Mesendoderm (in vitro differentiated cells): Measurements from ENCODE around the gene APOA1.

Experiments
- DNase-seq: peaks from one replicate; pipeline ENCODE4 v3.0.0; 2013
- H2AK5ac ChIP-seq: 2 replicates; pipeline ENCODE4 v1.6.1; 2013; ENCODE audit warnings: low read length, inconsistent platforms
- H2BK120ac ChIP-seq: 2 replicates; pipeline ENCODE4 v1.6.1; 2013; ENCODE audit warnings: low read depth, mild to moderate bottlenecking, low read length, moderate library complexity, mixed read lengths
- H2BK15ac ChIP-seq: replicated peaks from 2 replicates; pipeline ENCODE4 v1.6.1; 2013; ENCODE audit warnings: low read depth, mild to moderate bottlenecking, moderate library complexity
- H2BK5ac ChIP-seq: 2 replicates; pipeline ENCODE4 v1.6.1; 2013; ENCODE audit warnings: low read length, inconsistent platforms
- H3K18ac ChIP-seq: 2 replicates; pipeline ENCODE4 v1.6.1; 2013; ENCODE audit warnings: mild to moderate bottlenecking, low read length, mixed read lengths
- H3K23ac ChIP-seq: one replicate; pipeline ENCODE4 v1.6.1; 2013; ENCODE audit warnings: low read length
- H3K27ac ChIP-seq: 2 replicates; pipeline ENCODE4 v1.5.1; 2013; ENCODE audit warnings: low read depth, mild to moderate bottlenecking, inconsistent platforms, low read length, moderate library complexity
- H3K27me3 ChIP-seq: 2 replicates; pipeline ENCODE4 v1.6.1; 2013; ENCODE audit warnings: low read length, control low read depth, mild to moderate bottlenecking, inconsistent platforms; ENCODE audit not compliant: insufficient read depth, poor library complexity
- H3K36me3 ChIP-seq: 2 replicates; pipeline ENCODE4 v1.6.1; 2013; ENCODE audit warnings: low read length, inconsistent platforms; ENCODE audit not compliant: control insufficient read depth, insufficient read depth
- H3K4ac ChIP-seq: one replicate; pipeline ENCODE4 v1.6.1; 2013; ENCODE audit warnings: low read depth, mild to moderate bottlenecking, low read length, moderate library complexity
- H3K4me1 ChIP-seq: 2 replicates; pipeline ENCODE4 v1.6.1; 2013; ENCODE audit warnings: low read depth, low read length, inconsistent platforms; ENCODE audit not compliant: control insufficient read depth
- H3K4me2 ChIP-seq: 2 replicates; pipeline ENCODE4 v1.6.1; 2013; ENCODE audit warnings: low read length
- H3K4me3 ChIP-seq: 2 replicates; pipeline ENCODE4 v1.5.1; 2013; ENCODE audit warnings: mild to moderate bottlenecking, low read length
- H3K56ac ChIP-seq: one replicate; pipeline ENCODE4 v1.6.1; 2013; ENCODE audit warnings: low read length
- H3K79me1 ChIP-seq: 2 replicates; pipeline ENCODE4 v1.6.1; 2013; ENCODE audit warnings: low read length, inconsistent platforms
- H3K79me2 ChIP-seq: 2 replicates; pipeline ENCODE4 v1.6.1; 2013; ENCODE audit warnings: mild to moderate bottlenecking, low read length; ENCODE audit not compliant: control insufficient read depth, insufficient read depth
- H3K9ac ChIP-seq: 2 replicates; pipeline ENCODE4 v1.6.1; 2013; ENCODE audit warnings: low read length, inconsistent platforms
- H4K5ac ChIP-seq: one replicate; pipeline ENCODE4 v1.6.1; 2013; ENCODE audit warnings: low read length
- H4K8ac ChIP-seq: one replicate; pipeline ENCODE4 v1.6.1; 2013; ENCODE audit warnings: low read depth, mild to moderate bottlenecking, control low read depth, low read length, moderate library complexity
- WGBS: extraction: QIAGEN DNeasy Blood & Tissue Kit; methylation state at CpG from one replicate; pipeline ENCODE4 v1.1.7; 2013; ENCODE audit warnings: low lambda C conversion rate, missing lambda C conversion rate; ENCODE audit not compliant: insufficient coverage; ENCODE audit errors: extremely low coverage; 5-methylcytosine and 5-hydroxymethylcytosine counted together

The APOA1 gene

GRCh38 chr11:116791813-116792143 is 45.6 kb downstream of the APOA1 start, which contains the start of gene APOA5:
APOA5 (minus strand) TSS chr11:116791879; CDS start chr11:116791860, 19 bp downstream.
- H3K4me3 ChIP-seq: no peak within 1 kb of the TSS

GRCh38 chr11:116791002-116791812 is 46.2 kb downstream of the APOA1 start:
- Histone ChIP-seq H3K27me3 (no peaks in the 10 kb centered on the region), H3K4me2 (no peak overlapping the region), H4K8ac (no peak overlapping the region), H3K27ac (no peak overlapping the region), H2BK120ac (no peak overlapping the region), H2BK15ac (no peak overlapping the region), H3K4me1 (no peaks in the 10 kb centered on the region), H3K9ac (no peak overlapping the region), H2AK5ac (no peak overlapping the region), H3K36me3 (peaks cover 3% of the 10 kb centered on the region), H2BK5ac (no peak overlapping the region), H3K56ac (peak overlapping the region; percentile 61), H4K5ac (no peak overlapping the region), H3K4me3 (no peak overlapping the region), H3K79me2 (peaks cover 8% of the 10 kb centered on the region), H3K18ac (no peak overlapping the region), H3K23ac (no peak overlapping the region), H3K4ac (no peak overlapping the region), H3K79me1 (peaks cover 12% of the 10 kb centered on the region)
- WGBS: no CpG with 5 or more reads among the region's 31 CpGs
- peak; percentile 82 for DNase-seq

More at GRCh38 chr11:116791813-116792143, 45.6 kb downstream of the APOA1 start, which contains the start of gene APOA5:
- Histone ChIP-seq H2BK15ac (no peak within 1 kb of the TSS), H3K4me2 (no peak within 1 kb of the TSS), H3K56ac (peak within 1 kb of the TSS; percentile 61), H3K27ac (no peak within 1 kb of the TSS), H3K18ac (no peak within 1 kb of the TSS), H3K9ac (no peak within 1 kb of the TSS), H3K4me1 (no peaks in the 10 kb centered on the region), H2AK5ac (no peak within 1 kb of the TSS), H3K79me2 (peaks cover 7% of the 10 kb centered on the region), H4K5ac (no peak within 1 kb of the TSS), H3K36me3 (no peaks in the 10 kb centered on the region), H2BK5ac (no peak within 1 kb of the TSS), H3K79me1 (peaks cover 6% of the 10 kb centered on the region), H2BK120ac (no peak within 1 kb of the TSS), H3K4ac (no peak within 1 kb of the TSS), H3K23ac (no peak within 1 kb of the TSS), H4K8ac (no peak within 1 kb of the TSS), H3K27me3 (no peaks in the 10 kb centered on the region)
- WGBS: no CpG with 5 or more reads among the region's 7 CpGs
- DNase-seq: no peak

GRCh38 chr11:116790167-116791001 is 47.0 kb downstream of the APOA1 start:
- H3K18ac ChIP-seq: no peak overlapping the region
- H3K4me3 ChIP-seq: no peak overlapping the region
- no CpG with 5 or more reads among the region's 53 CpGs for WGBS
- no peak overlapping the region for H4K5ac ChIP-seq
- no peak overlapping the region for H3K9ac ChIP-seq
- H3K4me1 ChIP-seq: no peaks in the 10 kb centered on the region
- no peak overlapping the region for H3K23ac ChIP-seq
- peaks cover 10% of the 10 kb centered on the region for H3K79me2 ChIP-seq
- peaks cover 14% of the 10 kb centered on the region for H3K79me1 ChIP-seq
- H3K27ac ChIP-seq: no peak overlapping the region
- no peak overlapping the region for H2BK15ac ChIP-seq
- H3K36me3 ChIP-seq: peaks cover 8% of the 10 kb centered on the region
- H3K4ac ChIP-seq: no peak overlapping the region
- no peak overlapping the region for H4K8ac ChIP-seq
- H2BK5ac ChIP-seq: no peak overlapping the region
- H3K56ac ChIP-seq: no peak overlapping the region
- no peak overlapping the region for H2BK120ac ChIP-seq
- H2AK5ac ChIP-seq: no peak overlapping the region
- DNase-seq: no peak
- no peak overlapping the region for H3K4me2 ChIP-seq
- H3K27me3 ChIP-seq: no peaks in the 10 kb centered on the region

GRCh38 chr11:116788975-116789374 is 48.4 kb downstream of the APOA1 start:
- no peak overlapping the region for H3K4me3 ChIP-seq
- WGBS: no CpG with 5 or more reads among the region's 4 CpGs
- no peak for DNase-seq

GRCh38 chr11:116788534-116788933 is 48.9 kb downstream of the APOA1 start:
- Histone ChIP-seq H3K4me2 (peak overlapping the region; percentile 85), H4K5ac (no peak overlapping the region), H3K79me2 (peaks cover 10% of the 10 kb centered on the region), H3K56ac (peak overlapping the region; percentile 93), H3K9ac (peak overlapping the region; percentile 87), H2BK5ac (no peak overlapping the region), H3K4ac (no peak overlapping the region), H3K4me3 (peak overlapping the region; percentile 85), H3K79me1 (peaks cover 14% of the 10 kb centered on the region), H3K36me3 (peaks cover 17% of the 10 kb centered on the region), H3K27ac (no peak overlapping the region), H2BK120ac (no peak overlapping the region), H3K4me1 (no peaks in the 10 kb centered on the region), H3K27me3 (no peaks in the 10 kb centered on the region), H3K23ac (peak overlapping the region; percentile 37), H2BK15ac (no peak overlapping the region), H2AK5ac (peak overlapping the region; percentile 45), H3K18ac (no peak overlapping the region), H4K8ac (no peak overlapping the region)
- WGBS: no CpG with 5 or more reads among the region's 4 CpGs
- no peak for DNase-seq

More at GRCh38 chr11:116788975-116789374, 48.4 kb downstream of the APOA1 start:
- Histone ChIP-seq H3K56ac (no peak overlapping the region), H3K27me3 (no peaks in the 10 kb centered on the region), H2BK120ac (no peak overlapping the region), H4K5ac (no peak overlapping the region), H3K79me2 (peaks cover 10% of the 10 kb centered on the region), H3K27ac (no peak overlapping the region), H4K8ac (no peak overlapping the region), H2BK5ac (no peak overlapping the region), H3K79me1 (peaks cover 14% of the 10 kb centered on the region), H2AK5ac (no peak overlapping the region), H3K4ac (no peak overlapping the region), H3K4me2 (no peak overlapping the region), H2BK15ac (no peak overlapping the region), H3K9ac (no peak overlapping the region), H3K18ac (no peak overlapping the region), H3K36me3 (peaks cover 17% of the 10 kb centered on the region), H3K4me1 (no peaks in the 10 kb centered on the region), H3K23ac (no peak overlapping the region)
